ENCODE data around the gene ATP10A.

Gene ATP10A

DNA sequence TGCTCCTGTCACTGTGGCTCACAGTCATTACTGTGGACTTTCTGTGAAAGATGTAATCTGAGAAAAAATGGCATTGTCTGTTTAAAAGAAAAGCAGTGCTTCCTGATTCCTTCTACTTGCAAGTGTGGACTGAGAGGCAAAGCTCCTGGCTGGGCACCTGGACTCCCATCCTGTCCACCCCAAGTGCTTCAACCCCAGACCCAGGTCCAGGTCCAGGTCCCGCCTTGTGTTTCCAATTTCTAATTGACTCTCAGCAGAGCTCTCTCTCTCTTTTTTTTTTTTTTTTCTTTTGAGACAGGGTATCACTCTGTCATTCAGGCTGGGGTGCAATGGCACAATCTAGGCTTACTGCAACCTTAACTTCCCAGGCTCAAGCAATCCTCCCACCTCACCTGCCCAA, 94.9 kb downstream of the ATP10A start:
- Histone ChIP-seq H3K4me1 (ENCODE audit: control insufficient read depth in 1 of 2, insufficient read depth in 2 of 2, low read length in 2 of 2) (no peaks in the 10 kb centered on the region), H3K9me3 (ENCODE audit: insufficient read depth, low read depth, low read length) (peaks cover 2% of the 10 kb centered on the region), H3K4ac (ENCODE audit: low read depth, low read length) (no peak overlapping the region), H3K23ac (ENCODE audit: low read length) (no peak overlapping the region), H3K9ac (ENCODE audit: low read length) (no peak overlapping the region), H4K8ac (ENCODE audit: low read depth, low read length) (no peak overlapping the region), H3K27me3 (ENCODE audit: insufficient read depth, low read length) (no peaks in the 10 kb centered on the region), H4K12ac (ENCODE audit: low read depth, low read length) (no peak overlapping the region), H3K79me1 (ENCODE audit: low read length) (no peaks in the 10 kb centered on the region), H4K91ac (ENCODE audit: low read depth, low read length) (no peak overlapping the region), H2BK5ac (ENCODE audit: low read depth, low read length, poor library complexity) (no peak overlapping the region), H2BK120ac (ENCODE audit: insufficient read depth, low read length, poor library complexity) (no peak overlapping the region), H3K27ac (ENCODE audit: low read depth, low read length) (no peak overlapping the region), H2AK5ac (ENCODE audit: low read length) (no peak overlapping the region), H2BK12ac (ENCODE audit: low read length) (no peak overlapping the region), H3K14ac (ENCODE audit: low read length) (no peak overlapping the region), H3K79me2 (ENCODE audit: control insufficient read depth, insufficient read depth, low read length, poor library complexity) (no peaks in the 10 kb centered on the region), H3K4me3 (ENCODE audit: low read depth, low read length) (no peak overlapping the region), H2AFZ (ENCODE audit: insufficient read depth, low read length, poor library complexity) (no peak overlapping the region), H3K36me3 (ENCODE audit: control insufficient read depth in 1 of 2, insufficient read depth in 2 of 2, low read length in 2 of 2) (no peaks in the 10 kb centered on the region), H3K18ac (ENCODE audit: low read length) (no peak overlapping the region), H3K4me2 (ENCODE audit: low read length) (no peak overlapping the region)
- WGBS (ENCODE audit: extremely low coverage, insufficient coverage, insufficient read length) = no CpG with 5 or more reads among the region's 1 CpG
- DNase-seq = no peak

DNA sequence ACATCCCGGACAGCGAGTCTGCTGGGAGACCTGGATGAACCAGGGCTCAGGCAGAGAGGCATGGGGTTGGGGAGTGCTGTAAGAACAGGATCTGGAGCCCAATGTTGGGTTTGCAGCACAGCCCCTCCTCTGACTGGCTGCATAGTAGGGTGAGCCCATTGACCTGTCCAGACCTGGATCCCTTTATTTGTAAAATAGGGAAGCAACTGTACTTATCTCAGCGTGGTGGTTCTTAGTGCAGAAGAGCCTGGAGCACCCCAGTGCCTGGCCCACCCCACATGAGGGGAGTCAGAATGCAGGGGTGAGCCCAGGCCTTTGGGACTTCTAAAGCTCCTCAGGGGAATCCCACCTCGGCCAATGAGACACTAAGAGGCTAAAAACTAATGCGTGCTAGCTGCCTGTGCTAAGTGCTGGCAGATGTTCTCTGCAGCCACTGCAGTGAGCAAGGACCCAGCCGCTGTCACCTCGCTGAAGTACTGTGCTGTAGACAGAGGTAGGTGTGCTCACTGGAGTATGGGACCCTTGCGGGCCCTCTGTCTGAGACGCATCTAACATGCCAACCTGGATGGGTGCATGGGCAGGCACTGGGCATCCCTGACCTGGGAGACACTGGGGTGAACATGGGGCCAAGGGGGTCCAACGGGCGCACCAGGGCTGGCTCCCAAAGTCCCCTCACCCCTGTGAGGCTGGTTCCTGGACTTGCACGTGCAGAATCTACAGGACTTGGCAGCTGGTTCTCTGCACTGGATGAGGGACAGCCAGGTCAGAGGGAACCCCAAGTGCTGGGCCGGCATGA, 95.6 kb downstream of the ATP10A start:
- no peak overlapping the region for H3K4me3 ChIP-seq (ENCODE audit: low read depth, low read length)
- H2BK120ac ChIP-seq (ENCODE audit: insufficient read depth, low read length, poor library complexity) = no peak overlapping the region
- WGBS (ENCODE audit: extremely low coverage, insufficient coverage, insufficient read length) = no CpG with 5 or more reads among the region's 13 CpGs
- H3K79me1 ChIP-seq (ENCODE audit: low read length) = no peaks in the 10 kb centered on the region
- no peak overlapping the region for H4K12ac ChIP-seq (ENCODE audit: low read depth, low read length)
- no peaks in the 10 kb centered on the region for H3K4me1 ChIP-seq (ENCODE audit: control insufficient read depth in 1 of 2, insufficient read depth in 2 of 2, low read length in 2 of 2)
- H3K9me3 ChIP-seq (ENCODE audit: insufficient read depth, low read depth, low read length) = peaks cover 2% of the 10 kb centered on the region
- no peak overlapping the region for H3K27ac ChIP-seq (ENCODE audit: low read depth, low read length)
- no peak overlapping the region for H4K91ac ChIP-seq (ENCODE audit: low read depth, low read length)
- no peaks in the 10 kb centered on the region for H3K36me3 ChIP-seq (ENCODE audit: control insufficient read depth in 1 of 2, insufficient read depth in 2 of 2, low read length in 2 of 2)
- H3K79me2 ChIP-seq (ENCODE audit: control insufficient read depth, insufficient read depth, low read length, poor library complexity) = no peaks in the 10 kb centered on the region
- H2AK5ac ChIP-seq (ENCODE audit: low read length) = no peak overlapping the region
- no peak overlapping the region for H2BK5ac ChIP-seq (ENCODE audit: low read depth, low read length, poor library complexity)
- H3K9ac ChIP-seq (ENCODE audit: low read length) = no peak overlapping the region
- H2AFZ ChIP-seq (ENCODE audit: insufficient read depth, low read length, poor library complexity) = no peak overlapping the region
- H2BK12ac ChIP-seq (ENCODE audit: low read length) = no peak overlapping the region
- H3K4me2 ChIP-seq (ENCODE audit: low read length) = no peak overlapping the region
- no peak overlapping the region for H4K8ac ChIP-seq (ENCODE audit: low read depth, low read length)
- no peak overlapping the region for H3K23ac ChIP-seq (ENCODE audit: low read length)
- H3K27me3 ChIP-seq (ENCODE audit: insufficient read depth, low read length) = no peaks in the 10 kb centered on the region
- H3K14ac ChIP-seq (ENCODE audit: low read length) = no peak overlapping the region
- no peak overlapping the region for H3K4ac ChIP-seq (ENCODE audit: low read depth, low read length)
- no peak overlapping the region for H3K18ac ChIP-seq (ENCODE audit: low read length)
- DNase-seq = no peak

DNA sequence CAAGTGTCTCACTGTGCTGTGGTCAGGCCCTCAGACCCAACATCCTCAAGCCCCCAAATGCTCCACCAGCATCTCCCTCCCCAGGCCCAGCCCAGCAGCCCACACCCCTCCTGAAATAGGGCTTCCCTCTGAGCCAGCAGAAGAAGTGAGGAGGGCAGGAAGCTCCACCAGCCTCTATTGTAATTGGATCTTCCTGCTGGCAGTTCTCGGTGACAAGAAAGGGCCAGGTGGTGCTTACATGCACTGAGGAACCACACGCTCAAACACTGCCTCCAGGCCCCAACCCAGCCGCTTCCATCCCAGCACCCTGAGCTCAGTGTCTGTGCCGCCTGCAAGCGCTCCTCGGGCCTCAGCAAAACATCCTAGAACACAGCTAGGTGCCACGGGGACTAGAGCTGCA, 96.7 kb downstream of the ATP10A start:
- WGBS (ENCODE audit: extremely low coverage, insufficient coverage, insufficient read length) = no CpG with 5 or more reads among the region's 7 CpGs

DNA sequence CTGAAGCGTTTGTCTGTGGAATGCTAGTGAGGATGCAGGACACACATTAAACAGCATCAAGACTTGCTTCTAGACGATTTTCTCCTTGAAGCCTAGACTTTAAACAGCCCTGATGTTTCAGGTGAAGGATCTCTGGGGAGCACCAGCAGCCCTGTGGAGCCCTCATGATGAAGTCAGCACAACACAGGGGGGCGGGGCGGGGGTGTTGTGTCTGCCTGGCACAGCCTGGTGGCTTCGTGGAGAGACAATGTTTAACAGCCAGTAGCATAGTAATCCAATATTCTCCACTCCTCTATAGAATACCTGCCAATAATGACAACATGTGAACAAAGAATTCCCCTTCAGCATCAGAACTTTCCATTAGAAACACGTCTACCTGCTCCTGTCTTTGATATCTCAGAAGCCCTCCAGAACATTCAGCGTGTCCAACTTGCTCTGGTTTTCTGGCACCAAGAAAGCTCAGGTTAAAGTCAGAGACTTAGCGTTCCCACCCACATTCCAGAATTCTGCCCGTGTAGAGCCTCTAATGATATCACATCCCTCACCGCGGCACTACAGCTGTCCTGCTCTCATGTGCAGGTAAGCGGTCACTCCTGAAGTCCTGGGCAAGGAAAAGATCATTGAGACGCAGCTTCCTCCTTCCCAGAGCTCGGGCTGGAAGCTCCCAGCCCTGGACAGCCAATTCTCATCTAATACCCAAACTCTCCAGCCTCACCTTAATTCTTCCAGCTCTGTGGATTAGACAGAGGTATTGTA, 98.0 kb downstream of the ATP10A start:
- Histone ChIP-seq H3K23ac (ENCODE audit: low read length) (no peak overlapping the region), H3K18ac (ENCODE audit: low read length) (no peak overlapping the region), H3K14ac (ENCODE audit: low read length) (no peak overlapping the region), H3K4me1 (ENCODE audit: control insufficient read depth in 1 of 2, insufficient read depth in 2 of 2, low read length in 2 of 2) (no peaks in the 10 kb centered on the region), H3K79me2 (ENCODE audit: control insufficient read depth, insufficient read depth, low read length, poor library complexity) (no peaks in the 10 kb centered on the region), H3K36me3 (ENCODE audit: control insufficient read depth in 1 of 2, insufficient read depth in 2 of 2, low read length in 2 of 2) (no peaks in the 10 kb centered on the region), H4K91ac (ENCODE audit: low read depth, low read length) (no peak overlapping the region), H4K8ac (ENCODE audit: low read depth, low read length) (no peak overlapping the region), H4K12ac (ENCODE audit: low read depth, low read length) (no peak overlapping the region), H2AK5ac (ENCODE audit: low read length) (no peak overlapping the region), H3K4me3 (ENCODE audit: low read depth, low read length) (no peak overlapping the region), H3K27ac (ENCODE audit: low read depth, low read length) (no peak overlapping the region), H2BK120ac (ENCODE audit: insufficient read depth, low read length, poor library complexity) (no peak overlapping the region), H2AFZ (ENCODE audit: insufficient read depth, low read length, poor library complexity) (no peak overlapping the region), H3K4ac (ENCODE audit: low read depth, low read length) (no peak overlapping the region), H3K4me2 (ENCODE audit: low read length) (no peak overlapping the region), H3K9me3 (ENCODE audit: insufficient read depth, low read depth, low read length) (peaks cover 2% of the 10 kb centered on the region), H3K9ac (ENCODE audit: low read length) (no peak overlapping the region), H3K79me1 (ENCODE audit: low read length) (no peaks in the 10 kb centered on the region), H2BK12ac (ENCODE audit: low read length) (no peak overlapping the region), H2BK5ac (ENCODE audit: low read depth, low read length, poor library complexity) (no peak overlapping the region), H3K27me3 (ENCODE audit: insufficient read depth, low read length) (no peaks in the 10 kb centered on the region)
- WGBS (ENCODE audit: extremely low coverage, insufficient coverage, insufficient read length) = no CpG with 5 or more reads among the region's 14 CpGs
- DNase-seq = no peak

More for the DNA sequence above, 96.7 kb downstream of the ATP10A start:
- Histone ChIP-seq H3K4me2 (ENCODE audit: low read length) (no peak overlapping the region), H2AK5ac (ENCODE audit: low read length) (no peak overlapping the region), H2BK120ac (ENCODE audit: insufficient read depth, low read length, poor library complexity) (no peak overlapping the region), H4K12ac (ENCODE audit: low read depth, low read length) (no peak overlapping the region), H3K36me3 (ENCODE audit: control insufficient read depth in 1 of 2, insufficient read depth in 2 of 2, low read length in 2 of 2) (no peaks in the 10 kb centered on the region), H3K27me3 (ENCODE audit: insufficient read depth, low read length) (no peaks in the 10 kb centered on the region), H3K79me2 (ENCODE audit: control insufficient read depth, insufficient read depth, low read length, poor library complexity) (no peaks in the 10 kb centered on the region), H3K9ac (ENCODE audit: low read length) (no peak overlapping the region), H4K8ac (ENCODE audit: low read depth, low read length) (no peak overlapping the region), H3K18ac (ENCODE audit: low read length) (no peak overlapping the region), H3K4me3 (ENCODE audit: low read depth, low read length) (no peak overlapping the region), H3K4ac (ENCODE audit: low read depth, low read length) (no peak overlapping the region), H2BK12ac (ENCODE audit: low read length) (no peak overlapping the region), H2AFZ (ENCODE audit: insufficient read depth, low read length, poor library complexity) (no peak overlapping the region), H3K27ac (ENCODE audit: low read depth, low read length) (no peak overlapping the region), H3K23ac (ENCODE audit: low read length) (no peak overlapping the region), H4K91ac (ENCODE audit: low read depth, low read length) (no peak overlapping the region), H3K4me1 (ENCODE audit: control insufficient read depth in 1 of 2, insufficient read depth in 2 of 2, low read length in 2 of 2) (no peaks in the 10 kb centered on the region), H3K9me3 (ENCODE audit: insufficient read depth, low read depth, low read length) (peaks cover 2% of the 10 kb centered on the region), H2BK5ac (ENCODE audit: low read depth, low read length, poor library complexity) (no peak overlapping the region), H3K79me1 (ENCODE audit: low read length) (no peaks in the 10 kb centered on the region), H3K14ac (ENCODE audit: low read length) (no peak overlapping the region)
- no peak for DNase-seq
